IPS-15b (cell line): ENCODE results near the gene TSPAN18.

Source experiments
- H3K27me3 ChIP-seq: one replicate; pipeline ENCODE4 v1.6.1; 2013; ENCODE audit warnings: low read length; ENCODE audit not compliant: control insufficient read depth, insufficient read depth
- H3K36me3 ChIP-seq: one replicate; pipeline ENCODE4 v1.6.1; 2013; ENCODE audit warnings: low read length; ENCODE audit not compliant: control insufficient read depth, insufficient read depth
- H3K4me1 ChIP-seq: one replicate; pipeline ENCODE4 v1.6.1; 2013; ENCODE audit warnings: mild to moderate bottlenecking, low read length; ENCODE audit not compliant: control insufficient read depth, insufficient read depth
- H3K4me3 ChIP-seq: one replicate; pipeline ENCODE4 v1.5.1; 2013; ENCODE audit warnings: low read depth, low read length
- H3K9ac ChIP-seq: one replicate; pipeline ENCODE4 v1.6.1; 2013; ENCODE audit warnings: low read depth, mild to moderate bottlenecking, low read length
- H3K9me3 ChIP-seq: one replicate; pipeline ENCODE4 v1.6.1; 2013; ENCODE audit warnings: mild to moderate bottlenecking, low read length; ENCODE audit not compliant: control insufficient read depth, insufficient read depth

TSPAN18 gene

GRCh38 chr11:44713022-44713421 lies 13.7 kb upstream of the TSPAN18 start:
- H3K9ac ChIP-seq: no peak overlapping the region

DNA sequence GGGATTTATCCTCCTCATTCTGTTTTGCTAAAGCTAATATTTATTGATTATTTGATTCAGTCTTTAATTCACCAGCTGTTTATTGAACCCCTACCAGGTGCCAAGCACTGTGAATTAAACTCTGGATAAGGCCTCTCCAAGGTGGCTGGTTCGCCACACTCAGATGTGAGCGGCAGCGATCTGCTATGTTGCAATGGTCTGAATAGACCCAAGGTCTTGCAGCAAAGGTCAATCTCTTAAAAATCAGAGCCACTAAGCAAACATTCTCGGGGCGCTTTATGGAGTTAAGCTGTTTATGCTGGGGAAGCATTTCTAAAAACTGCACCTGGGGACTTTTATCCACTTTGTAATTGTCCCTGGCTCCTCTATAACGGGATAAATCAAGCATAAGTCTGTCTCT lies 10.5 kb upstream of the TSPAN18 start:
- no peaks in the 10 kb centered on the region for H3K4me1 ChIP-seq
- H3K9ac ChIP-seq: no peak overlapping the region
- H3K36me3 ChIP-seq: no peaks in the 10 kb centered on the region
- no peaks in the 10 kb centered on the region for H3K9me3 ChIP-seq
- H3K27me3 ChIP-seq: no peaks in the 10 kb centered on the region
- H3K4me3 ChIP-seq: no peak overlapping the region

More at GRCh38 chr11:44713022-44713421, 13.7 kb upstream of the TSPAN18 start:
- Histone ChIP-seq H3K4me3 (no peak overlapping the region), H3K4me1 (no peaks in the 10 kb centered on the region), H3K36me3 (no peaks in the 10 kb centered on the region), H3K27me3 (no peaks in the 10 kb centered on the region), H3K9me3 (no peaks in the 10 kb centered on the region)

GRCh38 chr11:44718057-44718456 lies 8.7 kb upstream of the TSPAN18 start:
- Histone ChIP-seq H3K36me3 (no peaks in the 10 kb centered on the region), H3K9ac (no peak overlapping the region), H3K9me3 (no peaks in the 10 kb centered on the region), H3K4me1 (no peaks in the 10 kb centered on the region), H3K4me3 (no peak overlapping the region), H3K27me3 (peaks cover 3% of the 10 kb centered on the region)

DNA sequence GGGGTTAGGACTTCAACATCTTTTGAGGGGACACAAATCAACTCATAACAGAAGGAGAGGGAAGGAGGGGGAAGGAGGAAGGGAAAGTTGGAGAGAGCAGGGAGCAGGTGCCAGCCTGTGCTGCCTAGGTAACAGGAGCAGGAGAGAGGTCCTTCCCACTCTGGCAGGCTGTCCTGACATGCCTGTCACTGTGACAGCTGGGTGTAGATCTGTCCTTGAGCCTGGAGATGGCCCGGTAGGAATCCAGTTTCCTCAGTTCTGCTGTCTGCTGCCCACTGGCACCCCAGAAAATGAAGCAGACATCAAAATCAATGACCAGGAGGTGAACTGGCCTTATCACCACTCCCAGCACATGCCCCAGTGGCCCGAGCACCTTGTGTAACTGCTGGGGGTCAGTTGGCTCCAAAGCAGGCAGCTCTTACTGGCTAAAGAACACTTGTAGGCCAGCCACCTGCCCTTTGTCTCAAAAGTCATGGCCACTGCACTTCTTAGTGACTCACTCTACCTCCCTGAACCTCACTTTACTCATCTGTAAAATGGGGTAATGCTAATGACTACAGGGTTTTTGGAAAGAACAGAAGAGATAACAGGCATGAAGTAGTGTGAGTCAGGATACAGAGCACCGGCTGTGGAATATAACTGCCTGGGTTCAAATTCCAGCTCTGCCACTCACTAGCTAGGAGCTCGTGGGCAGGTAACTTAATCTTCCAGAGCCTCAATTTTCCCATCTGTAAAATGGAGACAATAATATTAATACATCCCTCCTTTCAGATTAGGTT lies 8.0 kb upstream of the TSPAN18 start:
- Histone ChIP-seq H3K27me3 (peaks cover 8% of the 10 kb centered on the region), H3K9ac (no peak overlapping the region), H3K4me1 (no peaks in the 10 kb centered on the region), H3K4me3 (no peak overlapping the region), H3K9me3 (no peaks in the 10 kb centered on the region), H3K36me3 (no peaks in the 10 kb centered on the region)

- Histone ChIP-seq H3K4me1 (peaks cover 21% of the 10 kb centered on the region), H3K36me3 (no peaks in the 10 kb centered on the region), H3K27me3 (peaks cover 34% of the 10 kb centered on the region), H3K9ac (no peak overlapping the region), H3K9me3 (no peaks in the 10 kb centered on the region), H3K4me3 (no peak overlapping the region)
These were observed 1.6 kb upstream of the TSPAN18 start for GRCh38 chr11:44725016-44725685.

DNA sequence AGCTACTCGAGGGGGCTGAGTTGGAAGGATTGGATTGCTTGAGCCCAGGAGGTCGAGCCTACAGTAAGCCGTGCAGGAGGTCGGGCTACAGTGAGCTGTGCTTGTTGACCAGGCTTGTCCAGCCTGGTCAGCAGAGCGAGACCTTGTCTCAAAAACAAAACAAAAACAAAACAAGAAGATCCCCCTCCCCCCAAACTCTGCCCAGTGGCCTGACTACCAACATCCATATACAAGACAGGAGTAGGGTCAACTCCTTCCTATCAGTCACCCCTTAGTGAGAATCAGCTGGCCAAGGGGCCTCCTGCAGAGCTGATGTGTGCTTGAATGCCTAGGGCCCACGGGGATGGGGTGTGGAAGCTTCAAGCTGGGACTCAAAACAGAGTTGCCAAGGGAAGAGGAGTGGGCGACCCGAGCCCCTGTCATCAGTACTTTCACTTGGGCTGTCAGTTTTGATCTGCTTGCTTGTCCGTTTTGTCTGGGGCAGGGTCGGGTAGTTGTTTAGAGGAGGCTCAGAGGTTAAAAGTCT lies 942 bp upstream of the TSPAN18 start:
- Histone ChIP-seq H3K36me3 (no peaks in the 10 kb centered on the region), H3K4me1 (peaks cover 22% of the 10 kb centered on the region), H3K9ac (no peak overlapping the region), H3K27me3 (peaks cover 39% of the 10 kb centered on the region), H3K4me3 (peak overlapping the region; percentile 64), H3K9me3 (no peaks in the 10 kb centered on the region)

DNA sequence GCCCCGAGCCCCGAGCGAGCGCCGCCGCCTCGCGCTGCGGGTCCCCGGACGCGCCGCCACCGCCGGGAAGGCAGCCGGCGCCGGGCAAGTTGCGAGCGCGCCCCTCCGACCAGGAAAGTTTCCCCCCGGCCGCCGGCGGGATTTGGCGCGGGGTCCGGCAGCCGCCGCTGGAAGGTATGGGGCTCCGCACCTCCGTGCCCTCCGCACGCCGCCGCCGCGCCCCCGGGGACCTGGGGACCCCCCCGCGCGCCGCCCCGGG lies 281 bp downstream of the TSPAN18 start:
- Histone ChIP-seq H3K4me1 (peaks cover 22% of the 10 kb centered on the region), H3K4me3 (peak overlapping the region; percentile 63), H3K9ac (no peak overlapping the region), H3K9me3 (no peaks in the 10 kb centered on the region), H3K27me3 (peaks cover 52% of the 10 kb centered on the region), H3K36me3 (no peaks in the 10 kb centered on the region)

GRCh38 chr11:44727373-44728287 lies 868 bp downstream of the TSPAN18 start:
- H3K4me1 ChIP-seq: peaks cover 22% of the 10 kb centered on the region
- H3K36me3 ChIP-seq: no peaks in the 10 kb centered on the region
- H3K9me3 ChIP-seq: no peaks in the 10 kb centered on the region
- H3K9ac ChIP-seq: no peak overlapping the region
- H3K4me3 ChIP-seq: peak overlapping the region; percentile 63
- peaks cover 58% of the 10 kb centered on the region for H3K27me3 ChIP-seq

DNA sequence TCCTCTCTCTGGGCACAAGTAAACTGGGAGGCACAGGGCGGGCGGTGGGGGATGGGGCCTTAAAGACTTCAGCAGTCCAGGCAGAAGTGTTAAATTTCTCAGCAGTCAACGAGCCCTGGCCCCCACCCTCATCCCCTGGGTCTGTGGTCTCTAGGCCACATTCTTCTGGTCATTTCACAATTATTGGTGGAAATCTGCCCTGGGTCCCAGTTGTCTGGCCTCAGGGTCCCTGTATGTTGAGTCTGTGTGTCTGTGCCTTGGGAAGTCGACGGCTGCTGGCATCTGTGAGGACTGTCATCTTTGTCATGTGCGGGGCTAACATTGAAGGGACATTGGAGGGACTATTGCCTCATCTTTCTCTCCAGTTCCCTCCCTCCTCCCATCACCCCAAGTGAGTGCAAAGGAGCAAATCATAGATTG lies 1.7 kb downstream of the TSPAN18 start:
- Histone ChIP-seq H3K4me3 (peak overlapping the region; percentile 42), H3K4me1 (peaks cover 26% of the 10 kb centered on the region), H3K9me3 (no peaks in the 10 kb centered on the region), H3K9ac (no peak overlapping the region), H3K36me3 (no peaks in the 10 kb centered on the region), H3K27me3 (peaks cover 61% of the 10 kb centered on the region)

- Histone ChIP-seq H3K4me1 (peaks cover 28% of the 10 kb centered on the region), H3K27me3 (peaks cover 61% of the 10 kb centered on the region)
These were observed 2.3 kb downstream of the TSPAN18 start for GRCh38 chr11:44729063-44729462.

DNA sequence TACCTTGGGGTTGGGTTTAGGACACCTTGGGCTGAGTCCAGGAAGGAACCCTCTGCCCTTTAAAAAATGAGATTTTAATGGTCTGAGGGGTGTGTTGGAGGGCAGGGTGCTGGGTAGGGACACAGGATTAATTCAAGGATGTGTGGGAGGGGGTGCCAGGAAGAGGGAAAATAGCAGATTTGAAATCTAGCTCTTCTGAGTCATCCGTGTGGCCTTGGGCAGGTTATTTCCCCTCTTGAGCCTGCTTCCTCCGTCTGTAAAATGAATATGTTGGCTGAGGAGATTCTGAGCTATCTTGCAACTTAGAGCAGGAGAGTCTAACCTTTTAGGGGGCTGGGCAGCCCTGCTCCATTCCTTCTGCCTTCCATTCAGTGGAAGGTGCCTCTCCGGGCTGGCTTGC lies 3.0 kb downstream of the TSPAN18 start:
- H3K4me3 ChIP-seq: peak overlapping the region; percentile 27
- no peaks in the 10 kb centered on the region for H3K36me3 ChIP-seq
- no peak overlapping the region for H3K9ac ChIP-seq
- H3K9me3 ChIP-seq: no peaks in the 10 kb centered on the region
- peaks cover 31% of the 10 kb centered on the region for H3K4me1 ChIP-seq
- peaks cover 57% of the 10 kb centered on the region for H3K27me3 ChIP-seq

More at GRCh38 chr11:44729063-44729462, 2.3 kb downstream of the TSPAN18 start:
- H3K9ac ChIP-seq: no peak overlapping the region
- no peaks in the 10 kb centered on the region for H3K9me3 ChIP-seq
- H3K36me3 ChIP-seq: no peaks in the 10 kb centered on the region
- H3K4me3 ChIP-seq: peak overlapping the region; percentile 42
